Skeletal muscle satellite cell (primary cell): ENCODE data around the gene GRID2.
"Not testable (repeated sequence)": the region's sequence is repeated elsewhere in the genome, so short reads cannot be mapped to it uniquely, and the experiment has no call there.

Source experiments
- H3K27me3 ChIP-seq: 2 replicates; pipeline ENCODE4 v1.7.0; 2013; ENCODE audit warnings: low read length; ENCODE audit not compliant: control insufficient read depth, insufficient read depth
- H3K36me3 ChIP-seq: 2 replicates; pipeline ENCODE4 v1.7.0; 2013; ENCODE audit warnings: mild to moderate bottlenecking, control low read depth, low read length; ENCODE audit not compliant: insufficient read depth
- H3K4me1 ChIP-seq: 2 replicates; pipeline ENCODE4 v1.7.0; 2013; ENCODE audit warnings: low read length; ENCODE audit not compliant: control insufficient read depth, insufficient read depth
- H3K4me2 ChIP-seq: 2 replicates; pipeline ENCODE4 v1.7.0; 2013; ENCODE audit warnings: mild to moderate bottlenecking, low read length
- H3K4me3 ChIP-seq: 2 replicates; pipeline ENCODE4 v1.7.0; 2013; ENCODE audit warnings: low read length
- H3K9ac ChIP-seq: 2 replicates; pipeline ENCODE4 v1.7.0; 2013; ENCODE audit warnings: mild to moderate bottlenecking, low read depth, low read length, moderate library complexity
- H3K9me3 ChIP-seq: replicated peaks from 2 replicates; pipeline ENCODE4 v1.7.0; 2013; ENCODE audit warnings: mild to moderate bottlenecking, control low read depth, low read length

The GRID2 gene

GRCh38 chr4:93648258-93648657, 1344.5 kb downstream of the GRID2 start:
- no peak overlapping the region for H3K9ac ChIP-seq
- no peaks in the 10 kb centered on the region for H3K4me1 ChIP-seq
- H3K4me2 ChIP-seq, result no peak overlapping the region
- no peaks in the 10 kb centered on the region for H3K9me3 ChIP-seq
- no peak overlapping the region for H3K4me3 ChIP-seq
- no peaks in the 10 kb centered on the region for H3K27me3 ChIP-seq
- H3K36me3 ChIP-seq, result no peaks in the 10 kb centered on the region

GRCh38 chr4:93649828-93650227, 1346.1 kb downstream of the GRID2 start:
- Histone ChIP-seq H3K4me1 (no peaks in the 10 kb centered on the region), H3K36me3 (no peaks in the 10 kb centered on the region), H3K27me3 (no peaks in the 10 kb centered on the region), H3K4me3 (no peak overlapping the region), H3K9me3 (no peaks in the 10 kb centered on the region), H3K4me2 (no peak overlapping the region), H3K9ac (no peak overlapping the region)

GRCh38 chr4:93654211-93654610, 1350.4 kb downstream of the GRID2 start:
- Histone ChIP-seq H3K4me3 (no peak overlapping the region), H3K9me3 (no peaks in the 10 kb centered on the region), H3K4me2 (no peak overlapping the region), H3K27me3 (no peaks in the 10 kb centered on the region), H3K4me1 (no peaks in the 10 kb centered on the region), H3K36me3 (no peaks in the 10 kb centered on the region), H3K9ac (no peak overlapping the region)

- Histone ChIP-seq H3K4me1 (no peaks in the 10 kb centered on the region), H3K9me3 (peaks cover 6% of the 10 kb centered on the region), H3K4me2 (no peak overlapping the region), H3K4me3 (no peak overlapping the region), H3K36me3 (no peaks in the 10 kb centered on the region), H3K27me3 (no peaks in the 10 kb centered on the region), H3K9ac (no peak overlapping the region)
Measured at GRCh38 chr4:93657527-93657926, 1353.8 kb downstream of the GRID2 start.

- Histone ChIP-seq H3K9me3 (peaks cover 6% of the 10 kb centered on the region), H3K4me1 (no peaks in the 10 kb centered on the region), H3K9ac (no peak overlapping the region), H3K27me3 (no peaks in the 10 kb centered on the region), H3K4me3 (no peak overlapping the region), H3K4me2 (no peak overlapping the region), H3K36me3 (no peaks in the 10 kb centered on the region)
Measured at GRCh38 chr4:93658443-93658842, 1354.7 kb downstream of the GRID2 start.

GRCh38 chr4:93659629-93660028, 1355.9 kb downstream of the GRID2 start:
- Histone ChIP-seq H3K9ac (no peak overlapping the region), H3K4me2 (no peak overlapping the region), H3K9me3 (peaks cover 6% of the 10 kb centered on the region), H3K4me3 (no peak overlapping the region), H3K4me1 (no peaks in the 10 kb centered on the region), H3K36me3 (no peaks in the 10 kb centered on the region), H3K27me3 (no peaks in the 10 kb centered on the region)

GRCh38 chr4:93660036-93660435, 1356.3 kb downstream of the GRID2 start:
- H3K4me2 ChIP-seq, result no peak overlapping the region
- H3K9ac ChIP-seq, result no peak overlapping the region
- H3K4me1 ChIP-seq, result no peaks in the 10 kb centered on the region
- no peaks in the 10 kb centered on the region for H3K27me3 ChIP-seq
- peaks cover 6% of the 10 kb centered on the region for H3K9me3 ChIP-seq
- H3K36me3 ChIP-seq, result no peaks in the 10 kb centered on the region
- no peak overlapping the region for H3K4me3 ChIP-seq

- Histone ChIP-seq H3K9ac (no peak overlapping the region), H3K36me3 (no peaks in the 10 kb centered on the region), H3K9me3 (no peaks in the 10 kb centered on the region), H3K4me3 (no peak overlapping the region), H3K27me3 (no peaks in the 10 kb centered on the region), H3K4me1 (no peaks in the 10 kb centered on the region), H3K4me2 (no peak overlapping the region)
Measured at GRCh38 chr4:93670434-93670833, 1366.7 kb downstream of the GRID2 start.

GRCh38 chr4:93671093-93671492, 1367.3 kb downstream of the GRID2 start:
- Histone ChIP-seq H3K27me3 (no peaks in the 10 kb centered on the region), H3K4me3 (no peak overlapping the region), H3K4me1 (no peaks in the 10 kb centered on the region), H3K9me3 (no peaks in the 10 kb centered on the region), H3K9ac (no peak overlapping the region), H3K4me2 (no peak overlapping the region), H3K36me3 (no peaks in the 10 kb centered on the region)

- H3K36me3 ChIP-seq, H3K9ac ChIP-seq, H3K4me3 ChIP-seq, H3K9me3 ChIP-seq, H3K4me2 ChIP-seq, H3K4me1 ChIP-seq, H3K27me3 ChIP-seq: not testable (repeated sequence)
Measured at GRCh38 chr4:93676937-93677336, 1373.2 kb downstream of the GRID2 start.

GRCh38 chr4:93684571-93684970, 1380.8 kb downstream of the GRID2 start:
- Histone ChIP-seq H3K4me1 (no peaks in the 10 kb centered on the region), H3K9ac (no peak overlapping the region), H3K36me3 (no peaks in the 10 kb centered on the region), H3K27me3 (no peaks in the 10 kb centered on the region), H3K4me3 (no peak overlapping the region), H3K4me2 (no peak overlapping the region), H3K9me3 (no peaks in the 10 kb centered on the region)

- H3K9ac ChIP-seq, result no peak overlapping the region
- H3K27me3 ChIP-seq, result no peaks in the 10 kb centered on the region
- no peak overlapping the region for H3K4me2 ChIP-seq
- no peak overlapping the region for H3K4me3 ChIP-seq
- H3K4me1 ChIP-seq, result no peaks in the 10 kb centered on the region
- no peaks in the 10 kb centered on the region for H3K36me3 ChIP-seq
- H3K9me3 ChIP-seq, result no peaks in the 10 kb centered on the region
Measured at GRCh38 chr4:93687304-93687703, 1383.5 kb downstream of the GRID2 start.
